ENCODE data around the gene OPN1LW. TPM values are rescaled to one million over a fixed set of nuclear protein-coding genes. Genes with fewer than 3 reads are reported as not detected.
"Not testable (repeated sequence)": the region's sequence is repeated elsewhere in the genome, so short reads cannot be mapped to it uniquely, and the experiment has no call there.

The OPN1LW gene
- total RNA-seq, 1 experiment from 2014 or later: not detected

GRCh38 chrX:154159345-154159744, 15.3 kb downstream of the OPN1LW start:
- H3K27me3 ChIP-seq (ENCODE audit: low read length); BruUV-seq (replicated peaks); H3K36me3 ChIP-seq (ENCODE audit: low read depth, low read length); H4K20me1 ChIP-seq (ENCODE audit: low read length); H3K9me2 ChIP-seq (replicated peaks; ENCODE audit: low read length); CTCF ChIA-PET; H3K4me1 ChIP-seq (ENCODE audit: insufficient read depth, low read length); POLR2A ChIA-PET (ENCODE audit: unreplicated experiment); H3K9ac ChIP-seq (ENCODE audit: low read length); H3K4me2 ChIP-seq (ENCODE audit: low read length); DNase-seq; H3K4me3 ChIP-seq (ENCODE audit: low read length); H3K27ac ChIP-seq (ENCODE audit: low read length); H3K9me3 ChIP-seq (ENCODE audit: low read length); H2AFZ ChIP-seq (ENCODE audit: low read length); H3K79me2 ChIP-seq (ENCODE audit: low read length); intact Hi-C loops (cut with micrococcal nuclease); H3F3A ChIP-seq (ENCODE audit: low read length, unreplicated experiment); ATAC-seq: not testable (repeated sequence)

- H3F3A ChIP-seq (ENCODE audit: low read length, unreplicated experiment); intact Hi-C loops (cut with micrococcal nuclease); BruUV-seq (replicated peaks): not testable (repeated sequence)
Measured at GRCh38 chrX:154164902-154165301, 20.9 kb downstream of the OPN1LW start.

GRCh38 chrX:154168384-154168783, 24.3 kb downstream of the OPN1LW start:
- H3K9me2 ChIP-seq (replicated peaks; ENCODE audit: low read length); ATAC-seq; H3K79me2 ChIP-seq (ENCODE audit: low read length); DNase-seq; CTCF ChIA-PET; intact Hi-C loops (cut with micrococcal nuclease); POLR2A ChIA-PET (ENCODE audit: unreplicated experiment); BruUV-seq (replicated peaks); H4K20me1 ChIP-seq (ENCODE audit: low read length); H3K27ac ChIP-seq (ENCODE audit: low read length); H3K4me3 ChIP-seq (ENCODE audit: low read length); H3K4me1 ChIP-seq (ENCODE audit: insufficient read depth, low read length); H3K36me3 ChIP-seq (ENCODE audit: low read depth, low read length); H3K9ac ChIP-seq (ENCODE audit: low read length); H3K9me3 ChIP-seq (ENCODE audit: low read length); H2AFZ ChIP-seq (ENCODE audit: low read length); H3K27me3 ChIP-seq (ENCODE audit: low read length); H3K4me2 ChIP-seq (ENCODE audit: low read length); H3F3A ChIP-seq (ENCODE audit: low read length, unreplicated experiment): not testable (repeated sequence)

More at GRCh38 chrX:154164902-154165301, 20.9 kb downstream of the OPN1LW start:
- H2AFZ ChIP-seq (ENCODE audit: low read length); H3K9me3 ChIP-seq (ENCODE audit: low read length); H3K9ac ChIP-seq (ENCODE audit: low read length); ATAC-seq; H3K27me3 ChIP-seq (ENCODE audit: low read length); H3K4me3 ChIP-seq (ENCODE audit: low read length); H3K9me2 ChIP-seq (replicated peaks; ENCODE audit: low read length); CTCF ChIA-PET; H3K36me3 ChIP-seq (ENCODE audit: low read depth, low read length); POLR2A ChIA-PET (ENCODE audit: unreplicated experiment); DNase-seq; H3K79me2 ChIP-seq (ENCODE audit: low read length); H4K20me1 ChIP-seq (ENCODE audit: low read length); H3K4me2 ChIP-seq (ENCODE audit: low read length); H3K4me1 ChIP-seq (ENCODE audit: insufficient read depth, low read length); H3K27ac ChIP-seq (ENCODE audit: low read length): not testable (repeated sequence)

GRCh38 chrX:154172535-154172943, 28.5 kb downstream of the OPN1LW start:
- H3K9me3 ChIP-seq (ENCODE audit: low read length); CTCF ChIA-PET; H2AFZ ChIP-seq (ENCODE audit: low read length); H3K4me2 ChIP-seq (ENCODE audit: low read length); BruUV-seq (replicated peaks); H3K9me2 ChIP-seq (replicated peaks; ENCODE audit: low read length); intact Hi-C loops (cut with micrococcal nuclease); H3K79me2 ChIP-seq (ENCODE audit: low read length); H3K27ac ChIP-seq (ENCODE audit: low read length); H3K36me3 ChIP-seq (ENCODE audit: low read depth, low read length); DNase-seq; H3K9ac ChIP-seq (ENCODE audit: low read length); POLR2A ChIA-PET (ENCODE audit: unreplicated experiment); H4K20me1 ChIP-seq (ENCODE audit: low read length); H3K27me3 ChIP-seq (ENCODE audit: low read length); H3F3A ChIP-seq (ENCODE audit: low read length, unreplicated experiment); H3K4me3 ChIP-seq (ENCODE audit: low read length); H3K4me1 ChIP-seq (ENCODE audit: insufficient read depth, low read length): not testable (repeated sequence)
- peak; percentile 97 for ATAC-seq

- POLR2A ChIA-PET (ENCODE audit: unreplicated experiment); CTCF ChIA-PET; H3K9me2 ChIP-seq (replicated peaks; ENCODE audit: low read length); H3F3A ChIP-seq (ENCODE audit: low read length, unreplicated experiment); H3K9me3 ChIP-seq (ENCODE audit: low read length); H3K4me1 ChIP-seq (ENCODE audit: insufficient read depth, low read length); H3K9ac ChIP-seq (ENCODE audit: low read length); H3K36me3 ChIP-seq (ENCODE audit: low read depth, low read length); H3K4me2 ChIP-seq (ENCODE audit: low read length); H3K27me3 ChIP-seq (ENCODE audit: low read length); H4K20me1 ChIP-seq (ENCODE audit: low read length); H3K79me2 ChIP-seq (ENCODE audit: low read length); H3K27ac ChIP-seq (ENCODE audit: low read length); intact Hi-C loops (cut with micrococcal nuclease); H2AFZ ChIP-seq (ENCODE audit: low read length); BruUV-seq (replicated peaks); DNase-seq; ATAC-seq; H3K4me3 ChIP-seq (ENCODE audit: low read length): not testable (repeated sequence)
Measured at GRCh38 chrX:154174356-154174755, 30.3 kb downstream of the OPN1LW start.

GRCh38 chrX:154182296-154182695, 38.3 kb downstream of the OPN1LW start, which contains the start of gene OPN1MW:
Gene OPN1MW (plus strand): TSS chrX:154182596. CDS start chrX:154182678, 82 bp downstream.
- DNase-seq; H3K4me3 ChIP-seq (ENCODE audit: low read length); H3K9me2 ChIP-seq (replicated peaks; ENCODE audit: low read length); H3K27me3 ChIP-seq (ENCODE audit: low read length); H3F3A ChIP-seq (ENCODE audit: low read length, unreplicated experiment); H3K27ac ChIP-seq (ENCODE audit: low read length); H4K20me1 ChIP-seq (ENCODE audit: low read length); H3K9ac ChIP-seq (ENCODE audit: low read length); H3K9me3 ChIP-seq (ENCODE audit: low read length); H2AFZ ChIP-seq (ENCODE audit: low read length); H3K4me2 ChIP-seq (ENCODE audit: low read length); BruUV-seq (replicated peaks); intact Hi-C loops (cut with micrococcal nuclease); H3K4me1 ChIP-seq (ENCODE audit: insufficient read depth, low read length); ATAC-seq; H3K36me3 ChIP-seq (ENCODE audit: low read depth, low read length); H3K79me2 ChIP-seq (ENCODE audit: low read length); POLR2A ChIA-PET (ENCODE audit: unreplicated experiment); CTCF ChIA-PET: not testable (repeated sequence)

- H3K4me1 ChIP-seq (ENCODE audit: insufficient read depth, low read length); H3K9me2 ChIP-seq (replicated peaks; ENCODE audit: low read length); DNase-seq; H3K27ac ChIP-seq (ENCODE audit: low read length); POLR2A ChIA-PET (ENCODE audit: unreplicated experiment); H3K4me3 ChIP-seq (ENCODE audit: low read length); ATAC-seq; CTCF ChIA-PET; H3K4me2 ChIP-seq (ENCODE audit: low read length); H3K27me3 ChIP-seq (ENCODE audit: low read length); H4K20me1 ChIP-seq (ENCODE audit: low read length); H3K36me3 ChIP-seq (ENCODE audit: low read depth, low read length); H2AFZ ChIP-seq (ENCODE audit: low read length); H3F3A ChIP-seq (ENCODE audit: low read length, unreplicated experiment); H3K9me3 ChIP-seq (ENCODE audit: low read length); H3K9ac ChIP-seq (ENCODE audit: low read length); H3K79me2 ChIP-seq (ENCODE audit: low read length); intact Hi-C loops (cut with micrococcal nuclease); BruUV-seq (replicated peaks): not testable (repeated sequence)
Measured at GRCh38 chrX:154183794-154184193, 39.8 kb downstream of the OPN1LW start.

Measured in PC-3 (cell line).